ENCODE results near the gene HMGCR.

HMGCR gene

GRCh38 chr5:75373862-75374261 lies 36.8 kb downstream of the HMGCR start:
- Mint-ChIP-seq H3K27me3 (no peaks in the 10 kb centered on the region), H3K4me3 (no peak overlapping the region), H3K36me3 (ENCODE audit: insufficient read depth) (peaks cover 48% of the 10 kb centered on the region), H3K27ac (no peak overlapping the region), H3K4me1 (ENCODE audit: low read depth in 2 of 2) (no peaks in the 10 kb centered on the region), H3K9me3 (no peaks in the 10 kb centered on the region)
- DNase-seq (no peak), ATAC-seq (replicated peaks) (no peak)

DNA sequence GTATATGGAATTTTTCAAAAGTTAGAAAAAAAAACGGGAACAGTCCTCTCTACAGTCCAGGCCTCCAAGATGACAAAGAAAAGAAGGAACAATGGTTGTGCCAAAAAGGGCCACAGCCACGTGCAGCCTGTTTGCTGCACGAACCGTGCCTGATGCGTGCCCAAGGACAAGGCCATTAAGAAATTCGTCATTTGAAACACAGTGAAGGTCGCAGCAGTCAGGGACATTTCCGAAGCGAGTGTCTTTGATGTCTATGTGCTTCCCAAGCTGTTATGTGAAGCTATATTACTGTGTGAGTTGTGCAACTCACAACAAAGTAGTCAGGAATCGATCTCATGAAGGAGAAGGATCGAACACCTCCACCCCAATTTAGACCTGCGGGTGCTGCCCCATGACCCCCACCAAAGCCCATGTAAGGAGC lies 37.4 kb downstream of the HMGCR start:
- Mint-ChIP-seq H3K9me3 (no peaks in the 10 kb centered on the region), H3K27me3 (no peaks in the 10 kb centered on the region), H3K36me3 (ENCODE audit: insufficient read depth) (peaks cover 53% of the 10 kb centered on the region), H3K4me3 (no peak overlapping the region), H3K27ac (no peak overlapping the region), H3K4me1 (ENCODE audit: low read depth in 2 of 2) (no peaks in the 10 kb centered on the region)
- ATAC-seq (replicated peaks) (no peak), DNase-seq (no peak)

DNA sequence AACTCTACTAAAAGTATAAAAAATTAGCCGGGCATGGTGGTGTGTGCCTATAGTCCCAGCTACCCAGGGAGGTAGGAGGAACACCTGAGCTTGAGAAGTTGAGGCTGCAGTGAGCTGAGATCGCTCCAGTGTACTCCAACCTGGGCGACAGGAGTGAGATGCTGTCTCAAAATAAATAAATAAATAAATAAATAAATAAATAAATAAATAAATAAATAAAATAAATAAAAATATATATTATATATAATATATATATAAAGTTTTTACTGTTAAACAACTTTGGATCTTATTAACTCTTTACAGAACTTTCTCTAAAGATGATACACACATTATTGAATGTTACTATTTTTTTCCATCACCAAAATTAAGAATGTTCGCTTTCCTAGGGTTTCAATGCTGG lies 38.4 kb downstream of the HMGCR start:
- peaks cover 63% of the 10 kb centered on the region for H3K36me3 Mint-ChIP-seq (ENCODE audit: insufficient read depth)
- no peaks in the 10 kb centered on the region for H3K4me1 Mint-ChIP-seq (ENCODE audit: low read depth in 2 of 2)
- H3K9me3 Mint-ChIP-seq: no peaks in the 10 kb centered on the region
- ATAC-seq (replicated peaks) (no peak), DNase-seq (no peak)
- no peaks in the 10 kb centered on the region for H3K27me3 Mint-ChIP-seq
- H3K4me3 Mint-ChIP-seq: no peak overlapping the region
- no peak overlapping the region for H3K27ac Mint-ChIP-seq

- no peak for ATAC-seq (replicated peaks)
- Mint-ChIP-seq H3K36me3 (ENCODE audit: insufficient read depth) (peaks cover 65% of the 10 kb centered on the region), H3K27ac (peak overlapping the region in 1 of 2 donors; percentile 46), H3K4me1 (ENCODE audit: low read depth in 2 of 2) (no peaks in the 10 kb centered on the region), H3K27me3 (no peaks in the 10 kb centered on the region), H3K4me3 (no peak overlapping the region), H3K9me3 (no peaks in the 10 kb centered on the region)
- no peak for DNase-seq
Measured at GRCh38 chr5:75380099-75380498, 43.1 kb downstream of the HMGCR start.

DNA sequence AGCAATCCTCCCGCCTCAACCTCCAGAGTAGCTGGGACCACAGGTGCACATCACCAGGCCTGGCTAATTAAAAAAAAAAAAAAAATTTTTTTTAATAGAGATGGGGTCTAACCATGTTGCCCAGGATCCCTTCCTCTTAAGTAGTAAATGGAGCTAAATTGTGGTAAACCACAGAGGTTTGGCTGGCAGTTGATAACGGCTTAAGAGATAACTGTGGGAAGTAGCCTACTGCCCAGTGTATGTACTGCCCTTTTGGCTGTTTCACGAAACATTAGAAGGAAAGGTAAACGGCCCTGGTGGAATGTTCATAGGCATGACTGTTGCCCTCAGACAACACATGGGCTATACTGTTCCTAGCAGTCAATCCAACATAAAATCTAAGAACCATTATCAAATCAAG lies 44.4 kb downstream of the HMGCR start:
- Mint-ChIP-seq H3K27ac (no peak overlapping the region), H3K4me1 (ENCODE audit: low read depth in 2 of 2) (no peaks in the 10 kb centered on the region), H3K9me3 (no peaks in the 10 kb centered on the region), H3K4me3 (no peak overlapping the region), H3K27me3 (no peaks in the 10 kb centered on the region), H3K36me3 (ENCODE audit: insufficient read depth) (peaks cover 56% of the 10 kb centered on the region)
- no peak for DNase-seq
- ATAC-seq (replicated peaks): no peak

DNA sequence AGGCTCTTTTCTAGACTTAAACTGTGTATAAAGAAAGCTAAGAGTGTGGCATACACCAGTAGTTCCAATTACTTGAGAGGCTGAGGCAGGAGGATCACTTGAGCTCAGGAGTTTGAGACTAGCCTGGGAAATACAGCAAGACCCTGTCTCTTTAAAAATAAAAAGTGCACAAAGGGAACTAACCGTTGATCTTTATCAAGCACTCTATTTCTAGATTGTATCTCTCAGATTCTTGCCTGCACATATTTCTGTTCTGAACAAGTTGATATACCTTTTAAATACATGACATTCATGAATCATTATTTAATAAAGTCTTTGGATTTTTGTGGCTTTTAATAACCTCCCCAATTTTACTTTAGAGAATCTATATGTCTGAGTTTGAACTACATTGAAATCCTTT lies 47.2 kb downstream of the HMGCR start:
- peaks cover 57% of the 10 kb centered on the region for H3K36me3 Mint-ChIP-seq (ENCODE audit: insufficient read depth)
- no peaks in the 10 kb centered on the region for H3K4me1 Mint-ChIP-seq (ENCODE audit: low read depth in 2 of 2)

DNA sequence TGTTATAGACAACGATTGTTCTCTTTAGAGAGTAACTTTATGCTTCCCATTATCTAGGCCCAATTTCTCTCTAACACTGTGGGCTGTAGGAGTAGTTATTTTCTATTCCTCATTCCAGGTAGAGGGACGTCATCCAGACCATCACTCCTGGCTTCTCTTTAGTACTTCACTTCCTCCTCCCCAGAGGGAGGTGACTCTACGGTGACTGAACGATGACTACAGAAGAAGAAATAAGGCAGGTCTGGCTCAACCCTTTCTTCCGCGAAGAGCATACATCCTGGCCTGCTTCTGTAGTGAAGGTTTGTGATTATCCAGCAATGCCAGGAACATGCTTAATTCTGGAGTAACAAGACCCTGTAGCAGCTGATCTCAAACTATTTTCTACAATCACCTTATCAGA lies 50.8 kb downstream of the HMGCR start:
- DNase-seq: no peak
- ATAC-seq (replicated peaks): no peak
- H3K27ac Mint-ChIP-seq: no peak overlapping the region
- H3K27me3 Mint-ChIP-seq: no peaks in the 10 kb centered on the region
- no peaks in the 10 kb centered on the region for H3K4me1 Mint-ChIP-seq (ENCODE audit: low read depth in 2 of 2)
- H3K9me3 Mint-ChIP-seq: no peaks in the 10 kb centered on the region
- H3K4me3 Mint-ChIP-seq: no peak overlapping the region
- peaks cover 35% of the 10 kb centered on the region for H3K36me3 Mint-ChIP-seq (ENCODE audit: insufficient read depth)

More for the DNA sequence above, 47.2 kb downstream of the HMGCR start:
- Mint-ChIP-seq H3K9me3 (no peaks in the 10 kb centered on the region), H3K27me3 (no peaks in the 10 kb centered on the region), H3K27ac (no peak overlapping the region), H3K4me3 (no peak overlapping the region)
- ATAC-seq (replicated peaks) (no peak), DNase-seq (no peak)

GRCh38 chr5:75389430-75389829 lies 52.4 kb downstream of the HMGCR start:
- Mint-ChIP-seq H3K9me3 (no peaks in the 10 kb centered on the region), H3K36me3 (ENCODE audit: insufficient read depth) (peaks cover 44% of the 10 kb centered on the region), H3K4me1 (ENCODE audit: low read depth in 2 of 2) (no peaks in the 10 kb centered on the region), H3K27ac (peak overlapping the region in 1 of 2 donors; percentile 4), H3K27me3 (no peaks in the 10 kb centered on the region), H3K4me3 (no peak overlapping the region)
- ATAC-seq (replicated peaks) (no peak), DNase-seq (no peak)

GRCh38 chr5:75395277-75395676 lies 58.3 kb downstream of the HMGCR start:
- no peak for ATAC-seq (replicated peaks)
- no peaks in the 10 kb centered on the region for H3K4me1 Mint-ChIP-seq (ENCODE audit: low read depth in 2 of 2)
- no peak overlapping the region for H3K27ac Mint-ChIP-seq
- DNase-seq: no peak
- no peak overlapping the region for H3K4me3 Mint-ChIP-seq
- no peaks in the 10 kb centered on the region for H3K9me3 Mint-ChIP-seq
- no peaks in the 10 kb centered on the region for H3K27me3 Mint-ChIP-seq
- H3K36me3 Mint-ChIP-seq (ENCODE audit: insufficient read depth): peaks cover 49% of the 10 kb centered on the region

GRCh38 chr5:75405296-75405695 lies 68.3 kb downstream of the HMGCR start:
- DNase-seq: no peak
- H3K4me1 Mint-ChIP-seq (ENCODE audit: low read depth in 2 of 2): peaks cover 0 to 5% of the 10 kb centered on the region in 2 donors
- no peaks in the 10 kb centered on the region for H3K9me3 Mint-ChIP-seq
- peak overlapping the region in 1 of 2 donors; percentile 7 for H3K27ac Mint-ChIP-seq
- peaks cover 11% of the 10 kb centered on the region for H3K36me3 Mint-ChIP-seq (ENCODE audit: insufficient read depth)
- H3K27me3 Mint-ChIP-seq: no peaks in the 10 kb centered on the region
- no peak overlapping the region for H3K4me3 Mint-ChIP-seq
- ATAC-seq (replicated peaks): no peak
